H9 (cell line): ENCODE results near the gene HLA-C. TPM values are rescaled to one million over a fixed set of nuclear protein-coding genes. Genes with fewer than 3 reads are reported as not detected.

Experiments used
- DNase-seq: peaks from one replicate; pipeline ENCODE4 v3.0.0-alpha.2; 2017
- H2AFZ ChIP-seq: one replicate; pipeline ENCODE4 v1.6.1; 2013; ENCODE audit warnings: mild to moderate bottlenecking, low read length, control low read depth, moderate library complexity
- H2AK5ac ChIP-seq: 2 replicates; pipeline ENCODE4 v1.6.1; 2013; ENCODE audit warnings: low read length, control low read depth, mixed read lengths; ENCODE audit not compliant: insufficient read length
- H2BK120ac ChIP-seq: one replicate; pipeline ENCODE4 v1.6.1; 2013; ENCODE audit warnings: low read depth, mild to moderate bottlenecking, low read length, control low read depth, inconsistent platforms; ENCODE audit not compliant: poor library complexity, severe bottlenecking
- H2BK12ac ChIP-seq: 2 replicates; pipeline ENCODE4 v1.6.1; 2013; ENCODE audit warnings: low read length, control low read depth, mixed read lengths, low read depth; ENCODE audit not compliant: insufficient read length
- H2BK15ac ChIP-seq: 2 replicates; pipeline ENCODE4 v1.6.1; 2013; ENCODE audit warnings: low read depth, low read length, control low read depth
- H2BK20ac ChIP-seq: one replicate; pipeline ENCODE4 v1.6.1; 2013; ENCODE audit warnings: low read depth, mild to moderate bottlenecking, low read length, control low read depth, inconsistent platforms; ENCODE audit not compliant: poor library complexity, severe bottlenecking
- H2BK5ac ChIP-seq: 2 replicates; pipeline ENCODE4 v1.6.1; 2013; ENCODE audit warnings: low read length, control low read depth, mixed read lengths; ENCODE audit not compliant: insufficient read length
- H3K14ac ChIP-seq: 2 replicates; pipeline ENCODE4 v1.6.1; 2013; ENCODE audit warnings: low read length, control low read depth; ENCODE audit not compliant: insufficient read depth
- H3K18ac ChIP-seq: 2 replicates; pipeline ENCODE4 v1.6.1; 2013; ENCODE audit warnings: low read depth, mild to moderate bottlenecking, mixed read lengths, low read length, control low read depth; ENCODE audit not compliant: insufficient read length
- H3K23ac ChIP-seq: 2 replicates; pipeline ENCODE4 v1.6.1; 2013; ENCODE audit warnings: low read length, control low read depth, mixed read lengths, low read depth; ENCODE audit not compliant: insufficient read length
- H3K23me2 ChIP-seq: 2 replicates; pipeline ENCODE4 v1.6.1; 2013; ENCODE audit warnings: low read depth, mild to moderate bottlenecking, mixed read lengths, low read length, control low read depth; ENCODE audit not compliant: insufficient read length, poor library complexity, severe bottlenecking
- H3K27ac ChIP-seq: 2 replicates; pipeline ENCODE4 v1.5.1; 2013; ENCODE audit warnings: low read length, control low read depth, mixed read lengths, low read depth; ENCODE audit not compliant: insufficient read length
- H3K27me3 ChIP-seq: 2 replicates; pipeline ENCODE4 v1.6.1; 2013; ENCODE audit warnings: low read length, control low read depth, inconsistent platforms; ENCODE audit not compliant: insufficient read depth
- H3K4ac ChIP-seq: 2 replicates; pipeline ENCODE4 v1.6.1; 2013; ENCODE audit warnings: low read depth, mild to moderate bottlenecking, control low read depth, inconsistent platforms, low read length, moderate library complexity
- H3K4me1 ChIP-seq: 2 replicates; pipeline ENCODE4 v1.6.1; 2013; ENCODE audit warnings: low read length, control low read depth, inconsistent platforms; ENCODE audit not compliant: insufficient read depth
- H3K4me2 ChIP-seq: 2 replicates; pipeline ENCODE4 v1.6.1; 2013; ENCODE audit warnings: low read length, control low read depth, mixed read lengths; ENCODE audit not compliant: insufficient read length, insufficient read depth
- H3K56ac ChIP-seq: 2 replicates; pipeline ENCODE4 v1.6.1; 2013; ENCODE audit warnings: low read depth, mild to moderate bottlenecking, mixed read lengths, low read length, control low read depth; ENCODE audit not compliant: insufficient read length
- H3K79me1 ChIP-seq: 2 replicates; pipeline ENCODE4 v1.6.1; 2013; ENCODE audit warnings: low read depth, mild to moderate bottlenecking, moderate library complexity, low read length, control low read depth, inconsistent platforms; ENCODE audit not compliant: insufficient read depth, poor library complexity, severe bottlenecking
- H3K79me2 ChIP-seq: 2 replicates; pipeline ENCODE4 v1.6.1; 2013; ENCODE audit warnings: low read length, control low read depth, inconsistent platforms; ENCODE audit not compliant: insufficient read depth
- H3K9ac ChIP-seq: 2 replicates; pipeline ENCODE4 v1.6.1; 2013; ENCODE audit warnings: low read length, control low read depth, mixed read lengths; ENCODE audit not compliant: insufficient read length; ENCODE audit errors: extremely low read depth
- H3K9me3 ChIP-seq: one replicate; pipeline ENCODE4 v1.6.1; 2013; ENCODE audit warnings: low read depth, low read length, inconsistent platforms; ENCODE audit not compliant: control insufficient read depth
- H3T11ph ChIP-seq: one replicate; pipeline ENCODE4 v1.6.1; 2013; ENCODE audit warnings: mild to moderate bottlenecking, low read length, control low read depth, inconsistent platforms
- H4K20me1 ChIP-seq: one replicate; pipeline ENCODE4 v1.6.1; 2013; ENCODE audit not compliant: control insufficient read depth, insufficient read length, insufficient read depth
- H4K5ac ChIP-seq: 2 replicates; pipeline ENCODE4 v1.6.1; 2013; ENCODE audit warnings: low read depth, mild to moderate bottlenecking, mixed read lengths, low read length, control low read depth; ENCODE audit not compliant: insufficient read length
- H4K8ac ChIP-seq: replicated peaks from 2 replicates; pipeline ENCODE4 v1.6.1; 2013; ENCODE audit warnings: low read length, control low read depth, mixed read lengths, low read depth; ENCODE audit not compliant: insufficient read length
- H4K91ac ChIP-seq: 2 replicates; pipeline ENCODE4 v1.6.1; 2013; ENCODE audit warnings: low read depth, mild to moderate bottlenecking, moderate library complexity, mixed read lengths, low read length, control low read depth; ENCODE audit not compliant: insufficient read length
- H3K27ac Mint-ChIP-seq, 3 experiments: 2 replicates in 2 of 3; 3 replicates in 1 of 3; pipeline ENCODE4 v1.8.0; 2020 to 2021; ENCODE audit warnings: mixed read lengths in 3 of 3, mild to moderate bottlenecking in 1 of 3, moderate library complexity in 1 of 3
- H3K27me3 Mint-ChIP-seq: 2 replicates; pipeline ENCODE4 v1.8.0; 2021; ENCODE audit warnings: low read depth, mild to moderate bottlenecking, moderate library complexity, mixed read lengths
- H3K36me3 Mint-ChIP-seq, 3 experiments: 2 replicates in 2 of 3; 3 replicates in 1 of 3; pipeline ENCODE4 v1.8.0; 2020 to 2021; ENCODE audit warnings: low read depth in 3 of 3, mixed read lengths in 3 of 3; ENCODE audit not compliant: insufficient read depth in 1 of 3
- H3K4me1 Mint-ChIP-seq, 2 experiments: 2 replicates each; pipeline ENCODE4 v1.8.0; 2020; ENCODE audit warnings: mixed read lengths in 2 of 2
- H3K4me3 Mint-ChIP-seq, 2 experiments: 2 replicates in 1 of 2; 3 replicates in 1 of 2; pipeline ENCODE4 v1.8.0; 2020 to 2021; ENCODE audit warnings: mild to moderate bottlenecking in 2 of 2, mixed read lengths in 2 of 2, moderate library complexity in 1 of 2
- H3K9me3 Mint-ChIP-seq, 2 experiments: 2 replicates in 1 of 2; 3 replicates in 1 of 2; pipeline ENCODE4 v1.8.0; 2020; ENCODE audit warnings: mild to moderate bottlenecking in 2 of 2, mixed read lengths in 2 of 2, moderate library complexity in 1 of 2
- WGBS: extraction: QIAGEN DNeasy Blood & Tissue Kit; methylation state at CpG from one replicate; pipeline ENCODE4 v1.1.7; 2013; ENCODE audit warnings: missing lambda C conversion rate, low lambda C conversion rate, mixed read lengths; ENCODE audit not compliant: insufficient read length; ENCODE audit errors: extremely low coverage; 5-methylcytosine and 5-hydroxymethylcytosine counted together
- total RNA-seq: library from RNA; stranded (reverse); gene quantifications from 2 replicates; pipeline ENCODE4 v1.2.1, GENCODE V29; 2021
- TF ChIP-seq, protein P1 (sequence below): fragments of 200-600 bp; sonication (generic); conservative IDR thresholded peaks from 3 replicates; pipeline ENCODE4 v1.8.0; 2021; ENCODE audit warnings: antibody characterized with exemption, mild to moderate bottlenecking

HLA-C gene
- total RNA-seq, 1 experiment from 2014 or later = 239 TPM

- no peak overlapping the region for H3K56ac ChIP-seq
- no peaks in the 10 kb centered on the region for H3K79me2 ChIP-seq
- no peak overlapping the region for H4K8ac ChIP-seq
- no peak overlapping the region for H2BK20ac ChIP-seq
- WGBS = no CpG with 5 or more reads among the region's 7 CpGs
- no peaks in the 10 kb centered on the region for H3K27me3 ChIP-seq
- H4K20me1 ChIP-seq = no peaks in the 10 kb centered on the region
- no peak overlapping the region for H2AFZ ChIP-seq
- no peak overlapping the region for H3K4me3 Mint-ChIP-seq
- H3K18ac ChIP-seq = no peak overlapping the region
- H3K4me1 ChIP-seq = no peaks in the 10 kb centered on the region
- no peak overlapping the region for H2BK15ac ChIP-seq
- no peak overlapping the region for H3K4me2 ChIP-seq
- H2BK12ac ChIP-seq = no peak overlapping the region
- H4K91ac ChIP-seq = no peak overlapping the region
- H3K9ac ChIP-seq = no peak overlapping the region
- no peaks in the 10 kb centered on the region for H3K9me3 ChIP-seq
- H2BK5ac ChIP-seq = no peak overlapping the region
- H3K23ac ChIP-seq = no peak overlapping the region
- H3K27ac ChIP-seq = no peak overlapping the region
- no peaks in the 10 kb centered on the region for H3K79me1 ChIP-seq
- H3K27ac Mint-ChIP-seq = no peak overlapping the region
- H3K36me3 Mint-ChIP-seq = no peaks in the 10 kb centered on the region; a peak in 1 of 7 replicates
- H3K9me3 Mint-ChIP-seq = no peaks in the 10 kb centered on the region
- no peak overlapping the region for H2AK5ac ChIP-seq
- H3K27me3 Mint-ChIP-seq = peaks cover 10% of the 10 kb centered on the region
- H3K4ac ChIP-seq = no peak overlapping the region
- no peaks in the 10 kb centered on the region for H3K23me2 ChIP-seq
- H2BK120ac ChIP-seq = no peak overlapping the region
- no peak overlapping the region for H4K5ac ChIP-seq
- TF ChIP-seq, protein P1, sequence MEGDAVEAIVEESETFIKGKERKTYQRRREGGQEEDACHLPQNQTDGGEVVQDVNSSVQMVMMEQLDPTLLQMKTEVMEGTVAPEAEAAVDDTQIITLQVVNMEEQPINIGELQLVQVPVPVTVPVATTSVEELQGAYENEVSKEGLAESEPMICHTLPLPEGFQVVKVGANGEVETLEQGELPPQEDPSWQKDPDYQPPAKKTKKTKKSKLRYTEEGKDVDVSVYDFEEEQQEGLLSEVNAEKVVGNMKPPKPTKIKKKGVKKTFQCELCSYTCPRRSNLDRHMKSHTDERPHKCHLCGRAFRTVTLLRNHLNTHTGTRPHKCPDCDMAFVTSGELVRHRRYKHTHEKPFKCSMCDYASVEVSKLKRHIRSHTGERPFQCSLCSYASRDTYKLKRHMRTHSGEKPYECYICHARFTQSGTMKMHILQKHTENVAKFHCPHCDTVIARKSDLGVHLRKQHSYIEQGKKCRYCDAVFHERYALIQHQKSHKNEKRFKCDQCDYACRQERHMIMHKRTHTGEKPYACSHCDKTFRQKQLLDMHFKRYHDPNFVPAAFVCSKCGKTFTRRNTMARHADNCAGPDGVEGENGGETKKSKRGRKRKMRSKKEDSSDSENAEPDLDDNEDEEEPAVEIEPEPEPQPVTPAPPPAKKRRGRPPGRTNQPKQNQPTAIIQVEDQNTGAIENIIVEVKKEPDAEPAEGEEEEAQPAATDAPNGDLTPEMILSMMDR = no peak
- H3K4me1 Mint-ChIP-seq = peaks cover 3 to 4% of the 10 kb centered on the region in 2 experiments
- no peak overlapping the region for H3T11ph ChIP-seq
- H3K14ac ChIP-seq = no peak overlapping the region
- DNase-seq = no peak
These were observed 44.7 kb downstream of the HLA-C start for GRCh38 chr6:31227143-31227542.
